Measurements from ENCODE around the gene PLPPR5. TPM values are rescaled to one million over a fixed set of nuclear protein-coding genes. Genes with fewer than 3 reads are reported as not detected.

PLPPR5 gene
- total RNA-seq, 1 donor from 2014 or later: not detected

DNA sequence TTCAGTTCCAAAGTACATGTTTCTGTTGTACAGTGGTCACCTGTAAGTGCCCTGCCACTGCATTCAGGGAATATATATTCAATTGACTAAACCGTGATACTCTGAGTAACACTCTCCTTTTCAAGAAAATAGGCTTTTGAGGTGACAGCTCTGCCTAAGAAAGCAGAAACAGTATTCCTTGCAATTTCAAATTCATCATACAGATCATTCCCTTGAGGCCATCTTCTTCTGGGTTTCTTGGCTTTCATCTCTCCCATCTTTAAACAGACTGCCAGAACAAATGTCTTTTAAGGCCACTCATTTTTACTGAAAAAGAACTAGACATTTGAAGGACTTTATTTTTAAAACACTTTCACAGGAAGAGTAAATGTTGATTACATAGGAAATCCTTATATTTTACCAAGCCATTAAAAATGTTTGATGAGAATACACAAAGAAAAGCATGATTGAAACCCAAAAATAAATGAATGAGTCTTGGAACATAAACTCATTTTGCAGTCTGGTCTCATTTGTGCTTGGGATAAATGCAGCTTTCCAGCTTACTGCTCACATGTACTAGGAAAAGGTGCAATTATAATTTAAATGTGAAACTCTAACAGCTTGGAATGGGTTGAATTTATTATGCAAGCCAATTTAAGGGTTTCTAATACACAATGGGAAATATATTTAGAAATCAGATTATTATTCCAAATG is 34.7 kb downstream of the PLPPR5 start:
- H3K36me3 Mint-ChIP-seq (ENCODE audit: low read depth): no peaks in the 10 kb centered on the region
- no peak overlapping the region for H3K27ac Mint-ChIP-seq (ENCODE audit: unreplicated experiment)
- H3K4me1 Mint-ChIP-seq (ENCODE audit: low read depth): no peaks in the 10 kb centered on the region
- H3K9me3 Mint-ChIP-seq (ENCODE audit: low read depth): no peaks in the 10 kb centered on the region
- peaks cover 39% of the 10 kb centered on the region for H3K27me3 Mint-ChIP-seq (ENCODE audit: low read depth)
- H3K4me3 Mint-ChIP-seq (ENCODE audit: unreplicated experiment): no peak overlapping the region
- TF ChIP-seq, protein P1, sequence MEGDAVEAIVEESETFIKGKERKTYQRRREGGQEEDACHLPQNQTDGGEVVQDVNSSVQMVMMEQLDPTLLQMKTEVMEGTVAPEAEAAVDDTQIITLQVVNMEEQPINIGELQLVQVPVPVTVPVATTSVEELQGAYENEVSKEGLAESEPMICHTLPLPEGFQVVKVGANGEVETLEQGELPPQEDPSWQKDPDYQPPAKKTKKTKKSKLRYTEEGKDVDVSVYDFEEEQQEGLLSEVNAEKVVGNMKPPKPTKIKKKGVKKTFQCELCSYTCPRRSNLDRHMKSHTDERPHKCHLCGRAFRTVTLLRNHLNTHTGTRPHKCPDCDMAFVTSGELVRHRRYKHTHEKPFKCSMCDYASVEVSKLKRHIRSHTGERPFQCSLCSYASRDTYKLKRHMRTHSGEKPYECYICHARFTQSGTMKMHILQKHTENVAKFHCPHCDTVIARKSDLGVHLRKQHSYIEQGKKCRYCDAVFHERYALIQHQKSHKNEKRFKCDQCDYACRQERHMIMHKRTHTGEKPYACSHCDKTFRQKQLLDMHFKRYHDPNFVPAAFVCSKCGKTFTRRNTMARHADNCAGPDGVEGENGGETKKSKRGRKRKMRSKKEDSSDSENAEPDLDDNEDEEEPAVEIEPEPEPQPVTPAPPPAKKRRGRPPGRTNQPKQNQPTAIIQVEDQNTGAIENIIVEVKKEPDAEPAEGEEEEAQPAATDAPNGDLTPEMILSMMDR (IDR thresholded peaks at IDR 0.05): no peak
- no peak for DNase-seq (ENCODE audit: low spot score)

DNA sequence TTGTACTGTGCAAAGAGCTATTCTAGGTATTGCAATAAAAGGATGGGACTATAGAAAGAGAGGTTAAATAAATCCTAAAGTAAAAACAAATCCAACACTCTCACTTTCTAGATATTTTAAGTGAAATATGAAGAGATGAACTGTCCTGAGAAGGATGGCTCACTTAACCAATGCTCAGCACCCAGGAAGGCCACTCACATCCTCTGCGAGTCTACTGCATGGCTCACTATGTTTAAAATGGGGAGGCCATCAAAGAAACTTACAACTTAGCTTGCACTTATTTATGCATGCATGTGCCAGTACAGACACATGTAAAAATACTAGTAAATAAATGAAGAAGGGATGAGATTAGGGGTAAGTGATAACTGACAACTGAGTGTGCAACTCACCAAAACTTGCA is 37.5 kb downstream of the PLPPR5 start:
- H3K4me1 Mint-ChIP-seq (ENCODE audit: low read depth): no peaks in the 10 kb centered on the region
- no peaks in the 10 kb centered on the region for H3K36me3 Mint-ChIP-seq (ENCODE audit: low read depth)
- H3K9me3 Mint-ChIP-seq (ENCODE audit: low read depth): no peaks in the 10 kb centered on the region
- H3K27ac Mint-ChIP-seq (ENCODE audit: unreplicated experiment): no peak overlapping the region
- peaks cover 31% of the 10 kb centered on the region for H3K27me3 Mint-ChIP-seq (ENCODE audit: low read depth)
- TF ChIP-seq, protein P1 (IDR thresholded peaks at IDR 0.05): no peak
- H3K4me3 Mint-ChIP-seq (ENCODE audit: unreplicated experiment): no peak overlapping the region
- DNase-seq (ENCODE audit: low spot score): no peak

DNA sequence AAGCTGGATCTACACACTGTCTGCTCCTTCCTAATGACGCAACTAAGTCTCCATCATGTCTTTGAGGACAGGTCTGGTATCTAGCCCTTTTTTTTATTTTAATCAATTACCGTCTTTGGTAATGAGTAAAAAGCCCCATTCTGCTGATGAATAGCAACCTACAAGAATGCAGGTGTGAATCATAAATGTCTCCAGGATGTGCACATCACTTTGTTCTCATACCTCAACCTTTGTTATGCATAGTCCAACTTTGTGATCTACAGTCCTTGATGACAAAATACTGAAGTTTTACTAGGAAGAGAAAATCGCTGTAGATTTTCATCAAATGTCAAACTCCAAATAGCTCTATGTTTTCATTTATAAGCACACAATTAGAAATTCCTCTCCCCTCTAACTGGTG is 39.3 kb downstream of the PLPPR5 start:
- Mint-ChIP-seq H3K9me3 (ENCODE audit: low read depth) (no peaks in the 10 kb centered on the region), H3K27ac (ENCODE audit: unreplicated experiment) (no peak overlapping the region), H3K27me3 (ENCODE audit: low read depth) (peaks cover 30% of the 10 kb centered on the region), H3K4me3 (ENCODE audit: unreplicated experiment) (no peak overlapping the region), H3K36me3 (ENCODE audit: low read depth) (no peaks in the 10 kb centered on the region), H3K4me1 (ENCODE audit: low read depth) (no peaks in the 10 kb centered on the region)
- TF ChIP-seq, protein P1 (IDR thresholded peaks at IDR 0.05): no peak
- DNase-seq (ENCODE audit: low spot score): no peak

DNA sequence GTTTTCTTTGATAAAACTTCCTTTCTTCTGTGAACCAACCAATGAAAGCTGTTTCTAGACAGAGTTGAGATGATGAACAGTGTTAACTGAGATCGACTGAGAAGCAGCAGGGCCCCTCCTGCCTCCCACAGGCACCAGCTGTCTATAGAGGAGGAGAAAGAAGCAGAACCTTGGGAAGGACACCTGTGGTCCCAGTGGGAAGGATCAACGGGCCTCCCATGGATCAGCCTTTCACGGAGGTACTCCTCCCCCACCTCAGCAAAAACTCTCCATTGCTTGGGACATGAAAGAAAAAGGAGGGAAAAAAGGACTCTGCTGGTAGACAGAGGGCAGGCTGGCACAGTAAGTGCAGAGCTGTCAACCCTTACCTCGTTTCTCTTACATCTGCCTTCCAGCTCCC is 40.5 kb downstream of the PLPPR5 start:
- H3K27me3 Mint-ChIP-seq (ENCODE audit: low read depth): peaks cover 27% of the 10 kb centered on the region
- H3K4me3 Mint-ChIP-seq (ENCODE audit: unreplicated experiment): no peak overlapping the region
- H3K9me3 Mint-ChIP-seq (ENCODE audit: low read depth): no peaks in the 10 kb centered on the region

DNA sequence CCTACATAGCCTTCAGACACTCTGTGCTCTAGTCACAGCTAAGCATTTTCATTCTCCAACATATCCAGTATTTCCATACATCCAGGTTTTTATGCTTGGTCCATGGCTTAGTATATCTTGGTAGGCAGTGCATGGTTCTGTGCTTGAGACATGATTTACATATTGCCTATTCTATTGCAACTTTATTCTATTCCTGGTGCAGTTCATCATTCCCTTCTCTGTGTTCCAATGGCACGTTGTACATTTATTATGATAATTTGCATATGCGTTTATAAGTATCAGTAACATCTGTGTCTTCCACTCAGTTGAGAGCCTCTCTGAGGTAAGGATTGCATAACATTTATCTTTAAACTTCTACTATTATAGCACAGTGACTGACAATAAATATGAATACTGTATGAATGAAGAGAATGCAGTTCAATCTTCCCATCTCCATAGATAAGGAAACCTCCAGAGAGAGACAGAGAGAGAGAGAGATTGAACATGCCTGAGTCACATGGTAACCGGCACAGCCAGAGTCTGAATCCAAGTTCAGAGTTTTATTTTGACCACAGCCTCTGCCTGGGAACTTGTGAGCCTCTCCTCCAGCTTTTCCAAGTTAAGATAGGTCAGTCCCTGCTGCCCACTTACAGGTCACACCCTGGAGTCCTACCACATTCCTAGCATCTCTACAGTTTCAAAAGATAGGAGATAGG is 41.5 kb downstream of the PLPPR5 start:
- no peak for DNase-seq (ENCODE audit: low spot score)
- Mint-ChIP-seq H3K27me3 (ENCODE audit: low read depth) (peaks cover 30% of the 10 kb centered on the region), H3K36me3 (ENCODE audit: low read depth) (no peaks in the 10 kb centered on the region), H3K27ac (ENCODE audit: unreplicated experiment) (no peak overlapping the region), H3K4me1 (ENCODE audit: low read depth) (no peaks in the 10 kb centered on the region), H3K4me3 (ENCODE audit: unreplicated experiment) (no peak overlapping the region), H3K9me3 (ENCODE audit: low read depth) (no peaks in the 10 kb centered on the region)
- TF ChIP-seq, protein P1 (IDR thresholded peaks at IDR 0.05): no peak

More for the DNA sequence above, 40.5 kb downstream of the PLPPR5 start:
- no peak for DNase-seq (ENCODE audit: low spot score)
- Mint-ChIP-seq H3K36me3 (ENCODE audit: low read depth) (no peaks in the 10 kb centered on the region), H3K27ac (ENCODE audit: unreplicated experiment) (no peak overlapping the region), H3K4me1 (ENCODE audit: low read depth) (no peaks in the 10 kb centered on the region)
- TF ChIP-seq, protein P1 (IDR thresholded peaks at IDR 0.05): no peak
